Testis (tissue), 2 donors: ENCODE results near the gene SKP1.

ENCODE experiments used
- POLR2A ChIP-seq: fragments of 450-650 bp; IDR thresholded peaks from one replicate; pipeline ENCODE4 v1.6.1; 2017; ENCODE audit warnings: antibody characterized with exemption, mild to moderate bottlenecking, moderate library complexity
- TF ChIP-seq, protein P1 (sequence below), 3 experiments: fragments of 450-650 bp in 2 of 3; fragments of 200-600 bp in 1 of 3; sonication (generic) in 1 of 3; IDR thresholded peaks; one replicate each; pipeline ENCODE4 v1.5.1; 2016 to 2019; ENCODE audit warnings: antibody characterized with exemption in 3 of 3, mild to moderate bottlenecking in 2 of 3, moderate library complexity in 1 of 3

DNA sequence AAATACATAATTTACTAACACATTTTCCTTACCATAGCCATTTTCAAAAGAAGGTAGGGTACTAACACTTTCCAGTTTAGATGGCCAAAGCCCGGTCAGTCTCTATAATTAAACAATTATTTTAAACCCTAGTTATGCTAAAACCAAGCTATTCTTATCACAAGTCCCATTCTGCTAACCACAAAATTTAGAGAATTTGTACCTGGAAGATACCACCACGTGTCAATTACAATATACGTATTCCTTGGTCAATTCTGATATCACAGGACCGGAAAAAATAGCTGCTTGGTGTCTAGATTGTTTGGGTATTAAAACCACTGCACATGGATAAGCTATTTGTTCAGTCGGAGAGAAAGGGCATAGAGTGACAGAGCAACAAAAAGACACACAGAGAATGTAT, 18.9 kb upstream of the SKP1 start:
- TF ChIP-seq, protein P1, sequence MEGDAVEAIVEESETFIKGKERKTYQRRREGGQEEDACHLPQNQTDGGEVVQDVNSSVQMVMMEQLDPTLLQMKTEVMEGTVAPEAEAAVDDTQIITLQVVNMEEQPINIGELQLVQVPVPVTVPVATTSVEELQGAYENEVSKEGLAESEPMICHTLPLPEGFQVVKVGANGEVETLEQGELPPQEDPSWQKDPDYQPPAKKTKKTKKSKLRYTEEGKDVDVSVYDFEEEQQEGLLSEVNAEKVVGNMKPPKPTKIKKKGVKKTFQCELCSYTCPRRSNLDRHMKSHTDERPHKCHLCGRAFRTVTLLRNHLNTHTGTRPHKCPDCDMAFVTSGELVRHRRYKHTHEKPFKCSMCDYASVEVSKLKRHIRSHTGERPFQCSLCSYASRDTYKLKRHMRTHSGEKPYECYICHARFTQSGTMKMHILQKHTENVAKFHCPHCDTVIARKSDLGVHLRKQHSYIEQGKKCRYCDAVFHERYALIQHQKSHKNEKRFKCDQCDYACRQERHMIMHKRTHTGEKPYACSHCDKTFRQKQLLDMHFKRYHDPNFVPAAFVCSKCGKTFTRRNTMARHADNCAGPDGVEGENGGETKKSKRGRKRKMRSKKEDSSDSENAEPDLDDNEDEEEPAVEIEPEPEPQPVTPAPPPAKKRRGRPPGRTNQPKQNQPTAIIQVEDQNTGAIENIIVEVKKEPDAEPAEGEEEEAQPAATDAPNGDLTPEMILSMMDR (IDR thresholded peaks at IDR 0.05): no peak
- no peak for TF ChIP-seq POLR2A
